GM06990 (cell line): ENCODE data around the gene SLC25A42.
"Not testable (repeated sequence)": the region's sequence is repeated elsewhere in the genome, so short reads cannot be mapped to it uniquely, and the experiment has no call there.

ENCODE experiments used
- DNase-seq: peaks from one replicate; pipeline ENCODE4 v3.0.0-alpha.2; 2011; ENCODE audit not compliant: insufficient read length; ENCODE audit errors: extremely low read depth
- H3K27me3 ChIP-seq: replicated peaks from 2 replicates; pipeline ENCODE4 v1.6.0; 2011; ENCODE audit warnings: low read length; ENCODE audit not compliant: control insufficient read depth, insufficient read depth
- H3K36me3 ChIP-seq: 2 replicates; pipeline ENCODE4 v1.5.1; 2011; ENCODE audit warnings: low read length; ENCODE audit not compliant: control insufficient read depth, insufficient read depth
- H3K4me3 ChIP-seq: replicated peaks from 2 replicates; pipeline ENCODE4 v1.5.1; 2011; ENCODE audit warnings: low read depth, mild to moderate bottlenecking, control low read depth, low read length
- TF ChIP-seq, protein P1 (sequence below): IDR thresholded peaks from 2 replicates; pipeline ENCODE4 v1.5.1; 2011; ENCODE audit warnings: low read length, control low read depth, mild to moderate bottlenecking, inconsistent platforms; ENCODE audit not compliant: insufficient read depth, poor library complexity, severe bottlenecking

SLC25A42 gene

GRCh38 chr19:19106056-19106551 lies 42.3 kb downstream of the SLC25A42 start:
- Histone ChIP-seq H3K27me3 (no peaks in the 10 kb centered on the region), H3K36me3 (peaks cover 7% of the 10 kb centered on the region), H3K4me3 (no peak overlapping the region)
- no peak for DNase-seq
- TF ChIP-seq, protein P1, sequence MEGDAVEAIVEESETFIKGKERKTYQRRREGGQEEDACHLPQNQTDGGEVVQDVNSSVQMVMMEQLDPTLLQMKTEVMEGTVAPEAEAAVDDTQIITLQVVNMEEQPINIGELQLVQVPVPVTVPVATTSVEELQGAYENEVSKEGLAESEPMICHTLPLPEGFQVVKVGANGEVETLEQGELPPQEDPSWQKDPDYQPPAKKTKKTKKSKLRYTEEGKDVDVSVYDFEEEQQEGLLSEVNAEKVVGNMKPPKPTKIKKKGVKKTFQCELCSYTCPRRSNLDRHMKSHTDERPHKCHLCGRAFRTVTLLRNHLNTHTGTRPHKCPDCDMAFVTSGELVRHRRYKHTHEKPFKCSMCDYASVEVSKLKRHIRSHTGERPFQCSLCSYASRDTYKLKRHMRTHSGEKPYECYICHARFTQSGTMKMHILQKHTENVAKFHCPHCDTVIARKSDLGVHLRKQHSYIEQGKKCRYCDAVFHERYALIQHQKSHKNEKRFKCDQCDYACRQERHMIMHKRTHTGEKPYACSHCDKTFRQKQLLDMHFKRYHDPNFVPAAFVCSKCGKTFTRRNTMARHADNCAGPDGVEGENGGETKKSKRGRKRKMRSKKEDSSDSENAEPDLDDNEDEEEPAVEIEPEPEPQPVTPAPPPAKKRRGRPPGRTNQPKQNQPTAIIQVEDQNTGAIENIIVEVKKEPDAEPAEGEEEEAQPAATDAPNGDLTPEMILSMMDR: no peak

DNA sequence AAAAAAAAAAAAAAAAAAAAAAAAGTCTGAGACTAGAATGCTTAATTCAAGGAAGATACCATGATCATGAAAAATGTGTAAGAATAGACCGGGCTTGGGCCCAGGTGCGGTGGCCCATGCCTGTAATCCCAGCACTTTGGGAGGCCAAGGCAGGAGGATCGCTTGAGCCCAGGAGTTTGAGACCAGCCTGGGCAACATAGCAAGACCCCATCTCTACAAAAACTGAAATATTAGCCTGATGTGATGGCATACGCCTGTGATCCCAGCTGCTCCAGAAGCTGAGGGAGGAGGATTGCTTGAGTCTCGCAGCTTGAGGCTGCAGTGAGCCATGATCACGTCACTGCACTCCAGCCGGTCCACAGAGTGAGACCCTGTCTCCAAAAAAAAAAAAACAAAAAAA lies 43.1 kb downstream of the SLC25A42 start:
- DNase-seq, H3K4me3 ChIP-seq, H3K36me3 ChIP-seq, H3K27me3 ChIP-seq: not testable (repeated sequence)

- TF ChIP-seq, protein P1: no peak
- H3K27me3 ChIP-seq: no peaks in the 10 kb centered on the region
- no peak for DNase-seq
- peaks cover 5% of the 10 kb centered on the region for H3K36me3 ChIP-seq
- no peak overlapping the region for H3K4me3 ChIP-seq
These were observed 43.9 kb downstream of the SLC25A42 start for GRCh38 chr19:19107654-19108053.

DNA sequence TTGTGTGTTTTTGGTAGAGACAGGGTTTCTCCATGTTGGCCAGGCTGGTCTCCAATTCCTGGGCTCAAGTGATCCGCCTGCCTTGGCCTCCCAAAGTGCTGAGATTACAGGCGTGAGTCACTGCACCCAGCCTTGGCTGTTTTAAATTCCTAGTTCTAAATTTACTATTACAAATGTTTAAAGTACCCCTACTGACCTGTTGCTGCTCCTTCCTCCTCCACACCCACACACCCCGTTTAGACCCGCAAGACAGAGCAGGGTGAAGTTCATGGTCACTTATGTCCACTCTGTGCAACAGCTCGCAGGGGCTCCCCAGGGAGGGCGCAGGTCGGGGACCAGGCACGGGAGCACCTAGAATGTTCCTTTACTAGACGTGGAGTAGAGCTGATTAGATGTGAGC lies 45.8 kb downstream of the SLC25A42 start:
- H3K4me3 ChIP-seq: no peak overlapping the region
- TF ChIP-seq, protein P1: no peak
- peaks cover 5% of the 10 kb centered on the region for H3K36me3 ChIP-seq
- H3K27me3 ChIP-seq: no peaks in the 10 kb centered on the region
- no peak for DNase-seq

DNA sequence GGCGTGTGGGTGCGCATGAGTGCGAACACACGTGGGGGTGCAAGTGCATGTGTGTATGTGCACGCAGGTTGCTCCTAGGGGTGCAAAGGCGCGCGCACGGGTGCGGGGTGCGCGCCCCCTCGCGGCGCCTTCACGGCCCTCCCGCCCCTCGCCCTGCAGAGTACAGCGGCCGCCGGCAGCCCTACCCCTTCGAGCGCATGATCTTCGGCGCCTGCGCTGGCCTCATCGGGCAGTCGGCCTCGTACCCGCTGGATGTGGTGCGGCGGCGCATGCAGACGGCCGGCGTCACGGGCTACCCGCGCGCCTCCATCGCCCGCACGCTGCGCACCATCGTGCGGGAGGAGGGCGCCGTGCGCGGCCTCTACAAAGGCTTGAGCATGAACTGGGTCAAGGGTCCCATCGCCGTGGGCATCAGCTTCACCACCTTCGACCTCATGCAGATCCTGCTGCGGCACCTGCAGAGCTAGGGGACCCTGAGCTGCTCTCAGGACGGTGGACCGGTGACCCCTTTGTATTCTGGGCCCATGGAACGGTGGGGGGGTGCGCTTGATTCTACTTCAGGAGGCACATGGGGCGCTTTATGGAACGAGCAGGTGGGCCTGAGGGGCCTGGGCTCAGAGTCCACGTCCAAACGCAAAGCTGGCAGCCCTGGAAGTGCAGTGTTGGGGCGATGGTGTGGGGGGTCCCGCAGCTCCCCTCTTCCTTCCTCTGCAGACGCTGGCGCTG lies 46.8 kb downstream of the SLC25A42 start:
- DNase-seq: peak; percentile 44
- Histone ChIP-seq H3K27me3 (no peaks in the 10 kb centered on the region), H3K36me3 (peaks cover 5% of the 10 kb centered on the region), H3K4me3 (no peak overlapping the region)
- TF ChIP-seq, protein P1: peak; percentile 17

GRCh38 chr19:19111136-19111835 lies 47.5 kb downstream of the SLC25A42 start:
- H3K27me3 ChIP-seq: no peaks in the 10 kb centered on the region
- no peak for DNase-seq
- peaks cover 5% of the 10 kb centered on the region for H3K36me3 ChIP-seq
- H3K4me3 ChIP-seq: no peak overlapping the region
- TF ChIP-seq, protein P1: no peak
